A549 (cell line): ENCODE measurements around the gene CALML3. TPM values are rescaled to one million over a fixed set of nuclear protein-coding genes. Genes with fewer than 3 reads are reported as not detected.

ENCODE experiments used
- ATAC-seq, 2 experiments: fragments of 200-7000 bp in 1 of 2; fragments of >200 bp in 1 of 2; cut with Nextera tagmentation in 1 of 2; cut with Tn5 transposase in 1 of 2; 3 replicates each; pipeline versions ENCODE4 v1.8.0 to v1.9.1; 2018 to 2020; ENCODE audit warnings: mild to moderate bottlenecking in 1 of 2, moderate library complexity in 1 of 2
- CTCF ChIA-PET: fragments of 300-600 bp; sonication (Branson Sonifier 250); formaldehyde crosslinking; extraction: SDS; loops from one replicate; lab custom pipeline; 2021; ENCODE audit warnings: antibody characterized with exemption, inconsistent platforms; lab: Yijun Ruan, JAX
- POLR2A ChIA-PET: fragments of 350-600 bp; formaldehyde crosslinking; extraction: SDS; loops from one replicate; lab custom pipeline; 2021; ENCODE audit warnings: antibody characterized with exemption, inconsistent platforms; lab: Yijun Ruan, JAX
- DNase-seq, 2 experiments: peaks; one replicate each; pipeline versions ENCODE4 v3.0.0 to v3.0.0-alpha.2; 2011 to 2016; ENCODE audit warnings: low read depth in 1 of 2, low spot score in 1 of 2
- FAIRE-seq: peaks from 2 replicates; lab custom pipeline; 2011; peaks lifted over from hg19 to GRCh38; lab: Jason Lieb, UNC
- H3K27ac ChIP-seq, 2 experiments: fragments of >200 bp; sonication (Bioruptor Twin); formaldehyde crosslinking; 3 replicates each; pipeline ENCODE4 v1.5.1; 2016 to 2017
- H3K4me1 ChIP-seq: fragments of >200 bp; sonication (Bioruptor Twin); formaldehyde crosslinking; 3 replicates; pipeline ENCODE4 v1.6.1; 2016
- H3K4me2 ChIP-seq: fragments of >200 bp; sonication (Bioruptor Twin); formaldehyde crosslinking; 3 replicates; pipeline ENCODE4 v1.6.1; 2016
- H3K4me3 ChIP-seq: fragments of >200 bp; sonication (Bioruptor Twin); formaldehyde crosslinking; 3 replicates; pipeline ENCODE4 v1.5.1; 2016
- H3K9me3 ChIP-seq: fragments of >200 bp; sonication (Bioruptor Twin); formaldehyde crosslinking; 3 replicates; pipeline ENCODE4 v1.6.1; 2016
- CEBPB ChIP-seq, 2 experiments: fragments of >200 bp in 1 of 2; sonication (Bioruptor Twin) in 1 of 2; formaldehyde crosslinking in 1 of 2; IDR thresholded peaks; 2 replicates each; pipeline ENCODE4 v1.6.1; 2012 to 2016
- CHD2 ChIP-seq: fragments of 150-350 bp; IDR thresholded peaks from 2 replicates; pipeline ENCODE4 v1.6.1; 2014; ENCODE audit warnings: low read length; ENCODE audit not compliant: partially characterized antibody
- CTCF ChIP-seq: fragments of >200 bp; sonication (Bioruptor Twin); formaldehyde crosslinking; IDR thresholded peaks from 3 replicates; pipeline ENCODE4 v1.5.1; 2016
- EHF ChIP-seq: fragments of 250-450 bp; sonication (Bioruptor Pico); IDR thresholded peaks from 2 replicates; pipeline ENCODE4 v1.5.0; 2020; ENCODE audit warnings: mild to moderate bottlenecking
- EP300 ChIP-seq, 2 experiments: fragments of >200 bp; sonication (Bioruptor Twin); formaldehyde crosslinking; IDR thresholded peaks; 2 replicates in 1 of 2; 3 replicates in 1 of 2; pipeline ENCODE4 v1.6.1; 2016 to 2017
- ESRRA ChIP-seq: fragments of 150-350 bp; IDR thresholded peaks from 2 replicates; pipeline ENCODE4 v1.6.1; 2014; ENCODE audit warnings: mild to moderate bottlenecking, low read length, borderline replicate concordance
- FOXS1 ChIP-seq: fragments of 250-450 bp; sonication (Bioruptor Pico); IDR thresholded peaks from 2 replicates; pipeline ENCODE4 v1.5.0; 2020; ENCODE audit warnings: mild to moderate bottlenecking, moderate library complexity
- HDAC2 ChIP-seq: fragments of 200-600 bp; sonication (generic); IDR thresholded peaks from 2 replicates; pipeline ENCODE4 v1.6.1; 2016
- HEYL ChIP-seq: fragments of 250-450 bp; sonication (Bioruptor Pico); IDR thresholded peaks from 2 replicates; pipeline ENCODE4 v1.8.0; 2021; ENCODE audit warnings: mild to moderate bottlenecking, moderate library complexity
- JUN ChIP-seq, 2 experiments: fragments of >200 bp; sonication (Bioruptor Twin); formaldehyde crosslinking; IDR thresholded peaks; 2 replicates in 1 of 2; 3 replicates in 1 of 2; pipeline ENCODE4 v1.6.1; 2016 to 2017
- KDM5A ChIP-seq: fragments of 200-600 bp; sonication (generic); IDR thresholded peaks from 2 replicates; pipeline ENCODE4 v1.6.1; 2016; ENCODE audit warnings: antibody characterized with exemption, mild to moderate bottlenecking
- MYC ChIP-seq: IDR thresholded peaks from 2 replicates; pipeline ENCODE4 v1.6.1; 2012; ENCODE audit warnings: mild to moderate bottlenecking, inconsistent platforms, low read length, improper control_type of control experiment, borderline replicate concordance
- NPAS2 ChIP-seq: fragments of 250-450 bp; sonication (Bioruptor Pico); IDR thresholded peaks from 2 replicates; pipeline ENCODE4 v1.8.0; 2022; ENCODE audit warnings: mild to moderate bottlenecking, moderate library complexity, borderline replicate concordance
- PBX3 ChIP-seq: IDR thresholded peaks from 2 replicates; pipeline ENCODE4 v1.6.1; 2012
- POLR2A ChIP-seq: IDR thresholded peaks from 2 replicates; pipeline ENCODE4 v1.6.1; 2012; ENCODE audit warnings: mild to moderate bottlenecking, low read length
- RARB ChIP-seq: fragments of 250-450 bp; sonication (Bioruptor Pico); IDR thresholded peaks from 2 replicates; pipeline ENCODE4 v1.8.0; 2021; ENCODE audit warnings: mild to moderate bottlenecking, moderate library complexity
- REST ChIP-seq: fragments of 200-600 bp; sonication (generic); IDR thresholded peaks from 2 replicates; pipeline ENCODE4 v1.6.1; 2016; ENCODE audit warnings: antibody characterized with exemption, mild to moderate bottlenecking, moderate library complexity
- RFX5 ChIP-seq: fragments of 450-650 bp; IDR thresholded peaks from 2 replicates; pipeline ENCODE4 v1.7.1; 2014; ENCODE audit warnings: antibody characterized with exemption, mild to moderate bottlenecking, moderate library complexity
- USF2 ChIP-seq: fragments of 450-650 bp; IDR thresholded peaks from 2 replicates; pipeline ENCODE4 v1.6.1; 2014; ENCODE audit warnings: antibody characterized with exemption
- ZC3H11A ChIP-seq: fragments of 450-650 bp; IDR thresholded peaks from 2 replicates; pipeline ENCODE4 v1.6.1; 2014; ENCODE audit warnings: antibody characterized with exemption, mild to moderate bottlenecking
- ZNF302 ChIP-seq: fragments of 250-450 bp; sonication (Bioruptor Pico); IDR thresholded peaks from 2 replicates; pipeline ENCODE4 v1.9.0; 2021; ENCODE audit warnings: inconsistent platforms, mild to moderate bottlenecking, moderate library complexity
- ZSCAN20 ChIP-seq: fragments of 250-450 bp; sonication (Bioruptor Pico); IDR thresholded peaks from 2 replicates; pipeline ENCODE4 v1.8.0; 2022; ENCODE audit warnings: mild to moderate bottlenecking, moderate library complexity
- WGBS: methylation state at CpG from one replicate; pipeline ENCODE4 v1.1.6; 2017; ENCODE audit errors: missing lambda C conversion rate; 5-methylcytosine and 5-hydroxymethylcytosine counted together
- polyA plus RNA-seq, 4 experiments: library from polyadenylated mRNA; depleted of rRNA in 3 of 4; stranded (reverse); fragments of >200 nt; fragmentation: RNase III in 1 of 4; extraction: RNeasy Plus Mini Kit Qiagen cat#74134 plus additional on column Dnase treatment in 1 of 4; gene quantifications; 2 replicates in 3 of 4; 3 replicates in 1 of 4; pipeline ENCODE4 v1.2.3, GENCODE V29; 2011 to 2017

CALML3 gene
- polyA plus RNA-seq, 2 of the 4 experiments (the other 2 are of a cell fraction) = not detected

GRCh38 chr10:5570007-5570655, 45.4 kb downstream of the CALML3 start:
- POLR2A ChIA-PET = no interaction called here
- Histone ChIP-seq H3K9me3 (no peaks in the 10 kb centered on the region), H3K4me2 (no peak overlapping the region), H3K27ac (no peak overlapping the region), H3K4me3 (no peak overlapping the region), H3K4me1 (peaks cover 2% of the 10 kb centered on the region; the same call in 1 of the 3 replicates)
- WGBS = 84% methylated on average over 24 of the region's 24 CpGs
- CTCF ChIA-PET = interaction anchor here (0.6 to 2.5 kb wide), 5 partner anchors 12 to 135 kb away, joined by 3 to 9 read pairs (median 4); no protein-coding TSS in a partner anchor
- ATAC-seq = no peak
- TF ChIP-seq FOXS1 (CRISPR knock-in tag) (no peak), HDAC2 (no peak), ESRRA (no peak), EP300 (IDR thresholded peaks at IDR 0.05) (no peak)
- no peak for FAIRE-seq
- no peak for DNase-seq

GRCh38 chr10:5570979-5571810, 46.4 kb downstream of the CALML3 start:
- Histone ChIP-seq H3K4me1 (peaks cover 13% of the 10 kb centered on the region), H3K27ac (no peak overlapping the region), H3K4me3 (no peak overlapping the region), H3K4me2 (no peak overlapping the region), H3K9me3 (no peaks in the 10 kb centered on the region)
- ChIA-PET CTCF (interaction anchor here (1.3 to 2.5 kb wide), 5 partner anchors 11 to 128 kb away, joined by 3 to 9 read pairs (median 6); no protein-coding TSS in a partner anchor), POLR2A (no interaction called here)
- DNase-seq (no peak), ATAC-seq (no peak), FAIRE-seq (no peak)
- 81% methylated on average over 13 of the region's 13 CpGs for WGBS
- TF ChIP-seq POLR2A = no peak
- TF ChIP-seq HEYL (CRISPR knock-in tag) = no peak

- TF ChIP-seq CEBPB (IDR thresholded peaks at IDR 0.05) = no peak
- TF ChIP-seq ZC3H11A = no peak
- TF ChIP-seq RARB (CRISPR knock-in tag) = no peak
- TF ChIP-seq RFX5 = no peak
- no peak for TF ChIP-seq CTCF
- no peak for TF ChIP-seq CHD2
- no peak for TF ChIP-seq NPAS2
- TF ChIP-seq PBX3 = no peak
- no peak for TF ChIP-seq USF2
- TF ChIP-seq MYC = no peak
- no peak for TF ChIP-seq REST
- TF ChIP-seq KDM5A = no peak
- no peak for TF ChIP-seq ZSCAN20 (CRISPR knock-in tag)
- no peak for TF ChIP-seq JUN (IDR thresholded peaks at IDR 0.05)
- no peak for TF ChIP-seq EHF (CRISPR knock-in tag)
- no peak for TF ChIP-seq ZNF302 (CRISPR knock-in tag)
- no peak for DNase-seq
- Histone ChIP-seq H3K9me3 (no peaks in the 10 kb centered on the region), H3K4me1 (peaks cover 19% of the 10 kb centered on the region), H3K4me3 (no peak overlapping the region), H3K4me2 (no peak overlapping the region), H3K27ac (no peak overlapping the region)
- 79% methylated on average over 6 of the region's 6 CpGs for WGBS
- no peak for ATAC-seq
- ChIA-PET POLR2A (no interaction called here), CTCF (interaction anchor here (1.0 to 2.5 kb wide), 4 partner anchors 12 to 757 kb away, joined by 3 to 9 read pairs (median 6); no protein-coding TSS in a partner anchor)
- FAIRE-seq = no peak
These were observed 47.1 kb downstream of the CALML3 start for GRCh38 chr10:5571826-5572225.
